GM21529 (cell line): ENCODE data around the gene SZRD1.

Source experiments
- ATAC-seq: cut with Tn5 transposase; IDR thresholded peaks from one replicate; pipeline ENCODE4 v1.9.1; 2021; ENCODE audit not compliant: unreplicated experiment

Gene SZRD1

DNA sequence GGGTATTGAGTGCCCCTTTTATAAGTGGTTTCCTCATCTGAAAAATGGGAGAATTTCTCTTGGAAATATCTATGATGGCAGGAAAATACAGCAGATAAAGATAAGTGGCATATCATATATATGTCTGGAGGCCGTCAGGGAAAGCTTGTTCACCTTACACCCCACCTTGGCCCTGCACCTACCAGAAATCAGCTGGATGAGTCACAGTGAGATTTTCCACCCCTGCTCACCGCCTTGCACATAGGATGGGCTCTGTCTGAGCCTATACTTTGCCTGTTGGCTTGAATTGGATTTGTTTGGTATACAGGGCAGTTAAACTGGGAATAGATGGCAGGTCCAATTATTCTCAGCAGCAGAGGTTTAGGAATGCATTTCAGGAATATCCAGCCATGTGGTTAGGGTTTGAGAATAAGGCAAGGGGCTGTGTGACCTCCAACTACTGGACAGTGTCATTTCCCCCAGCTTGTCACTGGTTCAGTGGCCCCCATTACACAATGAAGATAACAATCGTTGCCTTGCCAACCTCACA is 70.0 kb downstream of the SZRD1 start, which contains the start of gene SPATA21:
Gene SPATA21, minus strand, starts transcription at position 479 of the 529 bp plus-strand sequence. CDS start 6,053 bp downstream, outside the sequence.
- no peak for ATAC-seq

DNA sequence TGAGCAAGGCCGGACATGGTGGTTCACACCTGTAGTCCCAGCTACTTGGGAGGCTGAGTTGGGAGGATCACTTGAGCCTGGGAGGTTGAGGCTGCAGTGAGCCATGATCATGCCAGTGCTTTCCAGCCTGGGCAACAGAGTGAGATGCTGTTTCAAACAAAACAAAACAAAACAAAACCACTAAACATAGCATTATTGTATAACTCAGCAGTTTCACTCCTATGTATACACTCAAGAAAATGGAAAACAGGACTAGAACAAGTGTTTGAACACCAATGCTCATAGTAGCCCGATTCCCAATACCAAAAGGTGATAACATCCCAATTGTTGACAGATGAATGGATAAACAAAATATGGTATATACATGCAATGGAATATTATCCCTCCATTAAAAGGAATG is 71.5 kb downstream of the SZRD1 start:
- no peak for ATAC-seq

DNA sequence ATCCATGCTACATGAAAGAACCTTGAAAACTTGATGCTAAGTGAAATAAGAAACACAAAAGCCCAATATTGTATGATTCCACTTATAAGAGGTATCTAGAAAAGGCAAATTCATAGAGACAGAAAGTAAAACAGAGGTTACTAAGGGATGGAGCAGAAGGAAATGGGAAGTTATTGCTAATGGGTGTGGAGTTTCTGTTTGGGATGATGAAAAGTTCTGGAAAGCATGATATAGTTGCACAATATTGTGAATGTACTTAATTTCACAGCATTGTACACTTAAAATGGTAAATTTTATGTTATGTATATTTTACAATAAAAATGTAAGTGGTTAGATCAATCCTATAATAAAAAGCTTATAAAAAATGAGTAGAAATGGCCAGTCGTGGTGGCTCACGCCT is 71.9 kb downstream of the SZRD1 start:
- ATAC-seq: no peak

DNA sequence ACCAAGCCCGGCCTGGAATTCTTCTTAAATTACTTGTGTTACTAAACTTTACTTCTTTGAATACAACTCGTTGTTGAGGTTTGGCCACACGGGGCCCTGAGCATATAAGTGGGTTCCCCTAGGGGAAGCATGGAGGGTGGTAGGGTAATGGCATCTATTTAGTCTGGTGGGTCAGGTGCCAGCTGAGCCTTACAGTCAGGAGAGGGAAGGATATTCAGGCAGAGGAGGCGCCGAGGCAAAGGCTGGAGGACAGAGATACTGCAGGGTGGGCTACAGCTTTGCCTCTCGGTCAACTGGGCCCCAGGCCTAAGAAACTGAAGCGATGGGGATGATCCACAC is 73.1 kb downstream of the SZRD1 start:
- peak; percentile 35 for ATAC-seq

DNA sequence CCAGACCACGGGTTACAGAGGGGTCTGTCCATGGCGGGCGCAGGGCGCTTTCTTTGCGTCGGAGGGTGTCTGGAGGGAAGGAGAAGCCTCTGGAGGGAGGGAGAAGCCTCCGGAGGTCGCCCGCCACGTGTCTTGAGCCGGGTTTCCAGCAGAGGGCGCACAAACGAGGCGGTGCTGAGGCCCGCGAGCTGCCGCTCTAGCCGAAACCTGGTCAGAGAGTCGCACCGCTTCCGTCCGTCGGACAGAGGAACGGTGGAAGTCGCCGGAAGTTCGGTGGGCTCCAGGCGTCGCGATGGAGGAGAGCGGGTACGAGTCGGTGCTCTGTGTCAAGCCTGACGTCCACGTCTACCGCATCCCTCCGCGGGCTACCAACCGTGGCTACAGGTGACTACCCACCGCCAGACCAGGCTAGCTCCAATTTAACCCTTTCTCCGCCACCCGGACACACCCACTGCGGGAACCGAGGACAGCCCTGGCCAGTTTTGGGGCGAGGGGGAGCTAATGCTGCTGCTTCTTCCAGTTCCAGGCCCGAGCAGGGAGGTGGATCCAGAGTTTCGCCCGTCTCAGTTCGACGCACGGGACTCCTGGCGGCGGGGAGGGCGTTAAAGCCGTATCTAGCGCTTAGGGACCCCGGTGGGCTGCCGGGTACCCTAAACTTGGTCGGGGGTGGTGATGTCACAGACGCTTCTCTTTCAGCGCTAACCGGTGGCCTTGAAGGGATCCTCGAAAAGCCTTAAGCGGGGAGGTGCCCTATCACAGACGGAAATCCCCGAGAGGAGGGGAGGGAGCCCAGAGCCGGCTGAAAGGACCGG is 73.6 kb downstream of the SZRD1 start, which contains the start of gene NECAP2:
Gene NECAP2, plus strand, starts transcription at position 255 of the 812 bp plus-strand sequence. Its CDS starts 38 bp downstream, at position 293.
- peak; percentile 79 for ATAC-seq

DNA sequence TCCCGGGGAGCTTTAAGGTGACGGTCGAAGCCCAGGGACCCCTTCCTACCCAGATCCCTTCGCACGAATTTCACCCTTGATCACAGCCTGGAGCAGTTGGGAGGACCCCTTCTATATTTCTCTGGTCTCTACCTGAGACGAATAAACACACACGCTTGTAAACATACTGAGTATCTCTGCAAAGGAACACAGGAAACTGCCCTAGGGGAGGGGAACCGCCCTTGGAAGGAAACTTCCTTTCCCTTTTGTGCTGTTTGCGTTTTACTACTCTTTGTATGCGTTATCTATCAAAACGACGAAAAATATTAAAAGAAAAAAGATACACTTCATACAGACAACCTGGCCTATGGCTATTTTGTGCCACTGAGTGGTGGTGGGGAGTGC is 74.2 kb downstream of the SZRD1 start:
- ATAC-seq: no peak

DNA sequence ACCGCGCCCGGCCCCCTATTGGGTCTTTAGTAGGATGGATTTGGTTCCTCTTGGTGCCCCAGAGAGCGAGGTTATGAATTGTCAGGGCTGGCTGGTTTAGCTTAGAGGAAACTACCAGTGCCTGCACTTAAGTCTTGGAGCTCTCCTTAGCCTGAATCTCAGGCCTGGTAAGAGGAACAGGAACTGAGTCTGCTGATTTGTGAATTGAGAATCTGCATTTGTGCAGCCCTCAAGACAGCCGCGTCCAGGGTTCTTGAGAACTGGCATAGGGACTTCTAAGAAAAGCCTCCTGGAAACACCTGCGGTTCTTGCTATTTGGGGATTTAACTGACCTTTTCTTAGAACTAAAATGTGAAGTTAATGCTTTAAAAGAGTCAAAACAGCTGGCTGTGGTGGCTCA is 75.2 kb downstream of the SZRD1 start:
- no peak for ATAC-seq

DNA sequence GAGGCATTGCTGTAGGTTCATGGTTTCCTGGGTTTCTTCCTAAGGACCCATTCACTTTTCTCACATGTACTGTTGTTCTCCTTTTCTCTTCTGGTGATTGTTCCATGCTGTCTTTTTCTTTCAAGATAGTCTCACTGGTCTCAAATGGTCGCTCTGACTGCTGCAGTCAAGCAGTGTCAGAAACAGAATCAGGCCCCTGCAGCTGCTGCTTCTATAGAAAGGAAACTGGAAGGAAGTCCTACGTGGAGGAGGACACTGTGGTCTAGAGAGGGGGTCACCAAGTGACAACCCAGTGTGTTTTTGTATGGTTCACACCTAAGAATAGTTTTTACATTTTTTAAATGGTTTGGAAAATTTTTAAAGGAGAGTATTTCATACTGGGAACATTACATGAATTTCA is 75.9 kb downstream of the SZRD1 start:
- ATAC-seq: no peak

DNA sequence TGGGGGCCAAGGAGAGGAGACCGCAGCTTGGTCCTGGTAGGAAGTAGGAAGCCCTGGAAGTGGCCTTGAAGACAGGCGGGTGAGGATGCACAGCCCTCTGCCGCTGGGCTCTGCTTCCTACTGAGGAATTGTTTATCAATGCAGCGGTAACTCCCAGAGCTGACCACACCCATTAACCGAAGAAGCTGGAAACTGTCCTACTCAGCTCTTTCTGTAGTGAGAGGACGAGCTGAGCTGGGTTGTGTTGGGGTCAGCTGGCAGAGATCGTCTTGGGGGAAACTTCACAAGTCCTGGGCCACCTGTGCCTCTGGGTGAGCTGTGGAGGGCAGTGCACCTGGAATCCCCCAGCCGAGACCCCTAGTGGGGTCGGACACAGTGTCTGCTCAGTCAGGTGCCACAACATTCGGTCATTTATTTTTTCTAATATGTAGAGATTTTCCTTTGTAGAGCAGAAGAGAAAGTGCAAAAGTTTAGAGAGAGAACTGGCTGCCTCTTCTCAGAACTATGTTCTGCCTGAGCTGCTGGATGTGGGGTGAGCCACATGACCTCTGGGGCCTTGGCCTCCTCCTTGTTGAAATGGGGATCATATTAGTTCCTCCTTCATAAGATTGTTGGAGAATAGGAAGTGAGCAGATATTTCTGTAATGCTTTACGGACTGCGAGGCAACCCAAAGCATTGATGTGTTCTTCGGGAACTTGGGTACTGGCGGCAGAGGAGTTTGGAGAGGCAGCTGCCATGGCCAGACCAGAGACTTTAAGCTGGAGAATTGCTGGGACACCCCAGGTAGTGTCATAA is 77.1 kb downstream of the SZRD1 start:
- ATAC-seq: no peak

DNA sequence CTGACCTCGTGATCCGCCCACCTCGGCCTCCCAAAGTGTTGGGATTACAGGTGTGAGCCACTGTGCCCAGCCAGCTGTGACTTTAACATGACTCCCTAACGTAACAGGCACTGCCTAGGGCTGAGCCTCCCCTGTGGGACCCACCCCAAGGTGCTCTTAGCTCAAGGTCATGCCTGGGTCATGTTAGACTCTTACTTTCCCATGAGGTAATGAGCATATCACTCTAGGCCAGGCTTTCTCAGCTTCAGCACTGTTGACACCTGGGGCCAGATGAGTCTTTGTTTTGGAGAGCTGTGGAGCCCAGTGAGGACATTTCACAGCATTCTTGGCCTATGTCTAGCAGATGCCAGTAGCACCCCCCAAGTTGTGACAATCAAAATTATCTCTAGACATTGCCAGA is 78.0 kb downstream of the SZRD1 start:
- ATAC-seq: no peak

DNA sequence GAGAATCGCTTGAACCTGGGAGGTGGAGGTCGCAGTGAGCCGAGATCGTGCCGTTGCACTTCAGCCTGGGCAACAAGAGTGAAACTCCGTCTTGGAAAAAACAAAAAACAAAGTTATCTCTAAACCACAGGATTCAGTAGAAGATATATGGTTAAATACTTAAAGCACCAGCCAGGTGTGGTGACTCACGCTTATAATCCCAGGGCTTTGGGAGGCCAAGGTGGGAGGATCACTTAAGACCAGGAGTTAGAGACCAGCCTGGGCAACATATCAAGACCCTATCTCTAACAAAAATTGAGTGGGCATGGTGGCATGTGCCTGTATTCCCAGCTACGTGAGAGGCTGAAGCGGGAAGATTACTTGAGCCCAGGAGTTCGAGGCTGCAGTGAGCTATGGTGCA is 79.1 kb downstream of the SZRD1 start:
- no peak for ATAC-seq

DNA sequence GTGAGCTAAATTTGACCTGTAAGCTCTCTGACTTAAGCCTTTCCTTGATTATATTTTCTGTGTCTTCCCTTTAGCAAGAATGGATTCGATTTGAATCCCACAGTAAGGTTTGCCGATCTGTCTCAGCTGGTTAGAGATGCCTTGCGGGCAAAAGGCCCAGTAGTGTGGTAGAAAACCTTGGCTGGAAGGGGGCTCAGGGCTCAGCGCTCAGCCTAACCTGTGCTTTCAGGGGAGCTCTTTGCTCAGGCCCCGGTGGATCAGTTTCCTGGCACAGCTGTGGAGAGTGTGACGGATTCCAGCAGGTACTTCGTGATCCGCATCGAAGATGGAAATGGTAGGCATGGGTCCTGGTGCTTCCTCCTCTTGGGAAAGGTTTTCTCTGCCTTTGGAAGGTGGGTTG is 80.6 kb downstream of the SZRD1 start:
- ATAC-seq: no peak
